HCT116 (cell line): ENCODE measurements around the gene MTHFSD. TPM values are rescaled to one million over a fixed set of nuclear protein-coding genes. Genes with fewer than 3 reads are reported as not detected.

Experiments
- ATAC-seq: fragments of 200-7000 bp; cut with Tn5 transposase; 2 replicates; pipeline ENCODE4 v1.9.1; 2020; ENCODE audit warnings: mild to moderate bottlenecking, moderate library complexity
- BruUV-seq: library from RNA; stranded (reverse); fragments of 400-500 nt; replicated peaks from 2 replicates; lab custom pipeline; 2021; lab: Mats Ljungman, UMichigan
- CTCF ChIA-PET: fragments of 300-600 bp; sonication (Branson Sonifier 250); formaldehyde crosslinking; loops from one replicate; lab custom pipeline; 2021; ENCODE audit warnings: antibody characterized with exemption; lab: Charles Lee
- POLR2A ChIA-PET: fragments of 300-600, 350-600 bp; sonication (Branson Sonifier 250); formaldehyde crosslinking; loops from one replicate; lab custom pipeline; 2021; ENCODE audit warnings: antibody characterized with exemption; lab: Charles Lee
- RAD21 ChIA-PET, 2 experiments: fragments of 300-600 bp; sonication (Branson Sonifier 250); formaldehyde crosslinking; loops; one replicate each; lab custom pipeline; 2023; ENCODE audit warnings: low total read pairs in 2 of 2; ENCODE audit not compliant: uncharacterized antibody in 2 of 2, unreplicated experiment in 2 of 2, low non-redundant PET in 1 of 2; lab: Charles Lee
- DNase-seq: peaks from one replicate; pipeline ENCODE4 v3.0.0-alpha.2; 2010; ENCODE audit warnings: low read depth, low spot score
- H2AFZ ChIP-seq: fragments of 200-600 bp; shearing (Covaris generic), sonication (generic); 2 replicates; pipeline ENCODE4 v1.6.1; 2017; ENCODE audit warnings: low read depth, mixed run types, mixed read lengths, antibody characterized with exemption, low read length; ENCODE audit not compliant: poor library complexity, severe bottlenecking
- H3K27ac ChIP-seq: 2 replicates; pipeline ENCODE4 v1.5.1; 2012; ENCODE audit warnings: low read depth, low read length
- H3K27me3 ChIP-seq: fragments of 200-600 bp; sonication (generic); 2 replicates; pipeline ENCODE4 v1.6.1; 2016; ENCODE audit warnings: mixed run types, low read length, mixed read lengths; ENCODE audit not compliant: insufficient read depth
- H3K36me3 ChIP-seq, 2 experiments: fragments of 200-500 bp in 1 of 2; fragments of 200-600 bp in 1 of 2; sonication (Bioruptor generic) in 1 of 2; sonication (generic) in 1 of 2; 2 replicates each; pipeline versions ENCODE4 v1.5.1 to v1.6.1; 2014 to 2016; ENCODE audit warnings: low read length in 2 of 2, inconsistent platforms in 1 of 2, mixed read lengths in 1 of 2, mixed run types in 1 of 2; ENCODE audit not compliant: insufficient read depth in 2 of 2, control insufficient read depth in 1 of 2
- H3K4me1 ChIP-seq, 2 experiments: fragments of 200-600 bp in 1 of 2; sonication (generic) in 1 of 2; 2 replicates each; pipeline versions ENCODE4 v1.5.1 to v1.6.1; 2012 to 2017; ENCODE audit warnings: low read length in 2 of 2, inconsistent platforms in 1 of 2, mild to moderate bottlenecking in 1 of 2, mixed read lengths in 1 of 2, mixed run types in 1 of 2, moderate library complexity in 1 of 2; ENCODE audit not compliant: insufficient read depth in 2 of 2, control insufficient read depth in 1 of 2
- H3K4me2 ChIP-seq: fragments of 200-600 bp; sonication (generic); 2 replicates; pipeline ENCODE4 v1.6.1; 2017; ENCODE audit warnings: mixed run types, low read length, mixed read lengths
- H3K4me3 ChIP-seq, 2 experiments: fragments of 200-600 bp in 1 of 2; sonication (generic) in 1 of 2; replicated peaks in 1 of 2; 2 replicates each; pipeline ENCODE4 v1.5.1; 2011 to 2016; ENCODE audit warnings: low read length in 2 of 2, control low read depth in 1 of 2, low read depth in 1 of 2, mild to moderate bottlenecking in 1 of 2, mixed read lengths in 1 of 2, mixed run types in 1 of 2
- H3K79me2 ChIP-seq: fragments of 200-600 bp; sonication (generic); 2 replicates; pipeline ENCODE4 v1.6.1; 2017; ENCODE audit warnings: mild to moderate bottlenecking, mixed run types, low read length, moderate library complexity, mixed read lengths; ENCODE audit not compliant: insufficient read depth
- H3K9ac ChIP-seq: fragments of 200-600 bp; sonication (generic); 2 replicates; pipeline ENCODE4 v1.6.1; 2016; ENCODE audit warnings: low read length, mixed read lengths
- H3K9me2 ChIP-seq: fragments of 200-600 bp; sonication (generic), shearing (Covaris generic); 2 replicates; pipeline ENCODE4 v1.6.1; 2017; ENCODE audit warnings: mixed run types, mild to moderate bottlenecking, moderate library complexity; ENCODE audit not compliant: insufficient read depth
- H3K9me3 ChIP-seq, 2 experiments: fragments of 200-500 bp in 1 of 2; fragments of 200-600 bp in 1 of 2; sonication (Bioruptor generic) in 1 of 2; sonication (generic) in 1 of 2; 2 replicates each; pipeline ENCODE4 v1.6.1; 2014 to 2017; ENCODE audit warnings: low read length in 2 of 2, mixed read lengths in 2 of 2, inconsistent platforms in 1 of 2, low read depth in 1 of 2, mild to moderate bottlenecking in 1 of 2, mixed run types in 1 of 2, moderate library complexity in 1 of 2; ENCODE audit not compliant: control insufficient read depth in 1 of 2, insufficient read depth in 1 of 2
- H4K20me1 ChIP-seq: fragments of 200-600 bp; sonication (generic), shearing (Covaris generic); 2 replicates; pipeline ENCODE4 v1.6.1; 2017; ENCODE audit warnings: mixed run types, mild to moderate bottlenecking, moderate library complexity; ENCODE audit not compliant: insufficient read depth
- JUND ChIP-seq: IDR thresholded peaks from 2 replicates; pipeline ENCODE4 v1.6.1; 2012
- POLR2AphosphoS5 ChIP-seq: IDR thresholded peaks from 2 replicates; pipeline ENCODE4 v1.6.1; 2011; ENCODE audit warnings: mild to moderate bottlenecking, low read depth, low read length, moderate library complexity
- SRF ChIP-seq: IDR thresholded peaks from 2 replicates; pipeline ENCODE4 v1.6.1; 2012; ENCODE audit warnings: low read depth
- ZBTB33 ChIP-seq: IDR thresholded peaks from 2 replicates; pipeline ENCODE4 v1.6.1; 2011; ENCODE audit warnings: mild to moderate bottlenecking, low read length, moderate library complexity; ENCODE audit not compliant: insufficient replicate concordance; ENCODE audit errors: extremely low read depth
- intact Hi-C: fragments of 100-400 bp; cut with micrococcal nuclease; formaldehyde crosslinking; loops from 2 replicates; pipeline ENCODE4 v1.10.0; 2022
- total RNA-seq: library from RNA; stranded (reverse); gene quantifications from one replicate; pipeline ENCODE4 v1.2.1, GENCODE V29; 2021; ENCODE audit not compliant: unreplicated experiment
- TF ChIP-seq, protein P1 (sequence below): IDR thresholded peaks from 2 replicates; pipeline ENCODE4 v1.6.1; 2012; ENCODE audit warnings: low read depth
- TF ChIP-seq, protein P2 (sequence below): IDR thresholded peaks from 2 replicates; pipeline ENCODE4 v1.6.1; 2012

The MTHFSD gene
- total RNA-seq, 1 experiment from 2014 or later = 33.1 TPM

- no peak overlapping the region for H2AFZ ChIP-seq
- H3K36me3 ChIP-seq = no peaks in the 10 kb centered on the region
- H3K27me3 ChIP-seq = peaks cover 71% of the 10 kb centered on the region
- ChIA-PET RAD21 (no interaction called here), POLR2A (no interaction called here), CTCF (no interaction called here)
- no TSS peak for BruUV-seq
- ATAC-seq (0 out of 2 replicates have a peak, but pooled peaks have one; percentile 8), DNase-seq (no peak)
- H3K9ac ChIP-seq = no peak overlapping the region
- TF ChIP-seq SRF = no peak
- TF ChIP-seq ZBTB33 = no peak
- TF ChIP-seq JUND = no peak
- TF ChIP-seq, protein P1, sequence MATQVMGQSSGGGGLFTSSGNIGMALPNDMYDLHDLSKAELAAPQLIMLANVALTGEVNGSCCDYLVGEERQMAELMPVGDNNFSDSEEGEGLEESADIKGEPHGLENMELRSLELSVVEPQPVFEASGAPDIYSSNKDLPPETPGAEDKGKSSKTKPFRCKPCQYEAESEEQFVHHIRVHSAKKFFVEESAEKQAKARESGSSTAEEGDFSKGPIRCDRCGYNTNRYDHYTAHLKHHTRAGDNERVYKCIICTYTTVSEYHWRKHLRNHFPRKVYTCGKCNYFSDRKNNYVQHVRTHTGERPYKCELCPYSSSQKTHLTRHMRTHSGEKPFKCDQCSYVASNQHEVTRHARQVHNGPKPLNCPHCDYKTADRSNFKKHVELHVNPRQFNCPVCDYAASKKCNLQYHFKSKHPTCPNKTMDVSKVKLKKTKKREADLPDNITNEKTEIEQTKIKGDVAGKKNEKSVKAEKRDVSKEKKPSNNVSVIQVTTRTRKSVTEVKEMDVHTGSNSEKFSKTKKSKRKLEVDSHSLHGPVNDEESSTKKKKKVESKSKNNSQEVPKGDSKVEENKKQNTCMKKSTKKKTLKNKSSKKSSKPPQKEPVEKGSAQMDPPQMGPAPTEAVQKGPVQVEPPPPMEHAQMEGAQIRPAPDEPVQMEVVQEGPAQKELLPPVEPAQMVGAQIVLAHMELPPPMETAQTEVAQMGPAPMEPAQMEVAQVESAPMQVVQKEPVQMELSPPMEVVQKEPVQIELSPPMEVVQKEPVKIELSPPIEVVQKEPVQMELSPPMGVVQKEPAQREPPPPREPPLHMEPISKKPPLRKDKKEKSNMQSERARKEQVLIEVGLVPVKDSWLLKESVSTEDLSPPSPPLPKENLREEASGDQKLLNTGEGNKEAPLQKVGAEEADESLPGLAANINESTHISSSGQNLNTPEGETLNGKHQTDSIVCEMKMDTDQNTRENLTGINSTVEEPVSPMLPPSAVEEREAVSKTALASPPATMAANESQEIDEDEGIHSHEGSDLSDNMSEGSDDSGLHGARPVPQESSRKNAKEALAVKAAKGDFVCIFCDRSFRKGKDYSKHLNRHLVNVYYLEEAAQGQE = no peak
- no peak for TF ChIP-seq POLR2AphosphoS5
- TF ChIP-seq, protein P2, sequence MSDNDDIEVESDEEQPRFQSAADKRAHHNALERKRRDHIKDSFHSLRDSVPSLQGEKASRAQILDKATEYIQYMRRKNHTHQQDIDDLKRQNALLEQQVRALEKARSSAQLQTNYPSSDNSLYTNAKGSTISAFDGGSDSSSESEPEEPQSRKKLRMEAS = no peak
- intact Hi-C loops = no loop called here
- no peaks in the 10 kb centered on the region for H4K20me1 ChIP-seq
- H3K27ac ChIP-seq = no peak overlapping the region
- H3K9me2 ChIP-seq = no peaks in the 10 kb centered on the region
- H3K4me3 ChIP-seq = no peak overlapping the region
- H3K4me2 ChIP-seq = no peak overlapping the region
- H3K79me2 ChIP-seq = no peaks in the 10 kb centered on the region
- H3K4me1 ChIP-seq = no peaks in the 10 kb centered on the region
- H3K9me3 ChIP-seq = no peaks in the 10 kb centered on the region
Observed at GRCh38 chr16:86490859-86491639, 64.0 kb downstream of the MTHFSD start.
